ENCODE measurements around the gene SV2C.

The SV2C gene

GRCh38 chr5:76106149-76106548 lies 23.0 kb downstream of the SV2C start:
- H4K20me1 ChIP-seq (ENCODE audit: insufficient read depth, low read length): no peaks in the 10 kb centered on the region
- H3K9ac ChIP-seq (ENCODE audit: low read length): no peak overlapping the region
- H3K4me3 ChIP-seq (ENCODE audit: low read length): no peak overlapping the region
- H3K27me3 ChIP-seq (ENCODE audit: low read depth, low read length): peaks cover 9% of the 10 kb centered on the region; the same call in 1 of the 2 replicates
- TF ChIP-seq EZH2phosphoT487 (IDR thresholded peaks at IDR 0.05; ENCODE audit: low read depth): no peak
- TF ChIP-seq, protein P1, sequence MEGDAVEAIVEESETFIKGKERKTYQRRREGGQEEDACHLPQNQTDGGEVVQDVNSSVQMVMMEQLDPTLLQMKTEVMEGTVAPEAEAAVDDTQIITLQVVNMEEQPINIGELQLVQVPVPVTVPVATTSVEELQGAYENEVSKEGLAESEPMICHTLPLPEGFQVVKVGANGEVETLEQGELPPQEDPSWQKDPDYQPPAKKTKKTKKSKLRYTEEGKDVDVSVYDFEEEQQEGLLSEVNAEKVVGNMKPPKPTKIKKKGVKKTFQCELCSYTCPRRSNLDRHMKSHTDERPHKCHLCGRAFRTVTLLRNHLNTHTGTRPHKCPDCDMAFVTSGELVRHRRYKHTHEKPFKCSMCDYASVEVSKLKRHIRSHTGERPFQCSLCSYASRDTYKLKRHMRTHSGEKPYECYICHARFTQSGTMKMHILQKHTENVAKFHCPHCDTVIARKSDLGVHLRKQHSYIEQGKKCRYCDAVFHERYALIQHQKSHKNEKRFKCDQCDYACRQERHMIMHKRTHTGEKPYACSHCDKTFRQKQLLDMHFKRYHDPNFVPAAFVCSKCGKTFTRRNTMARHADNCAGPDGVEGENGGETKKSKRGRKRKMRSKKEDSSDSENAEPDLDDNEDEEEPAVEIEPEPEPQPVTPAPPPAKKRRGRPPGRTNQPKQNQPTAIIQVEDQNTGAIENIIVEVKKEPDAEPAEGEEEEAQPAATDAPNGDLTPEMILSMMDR (IDR thresholded peaks at IDR 0.05; ENCODE audit: low read depth, low read length): no peak
- H3K9me3 ChIP-seq (ENCODE audit: insufficient read depth, low read length): no peaks in the 10 kb centered on the region
- no peak overlapping the region for H3K27ac ChIP-seq (ENCODE audit: low read length)
- H3K36me3 ChIP-seq (replicated peaks; ENCODE audit: low read depth, low read length): no peaks in the 10 kb centered on the region
- no peak overlapping the region for H3K4me2 ChIP-seq (ENCODE audit: low read length)
- no peaks in the 10 kb centered on the region for H3K4me1 ChIP-seq (ENCODE audit: low read length)
- H2AFZ ChIP-seq (ENCODE audit: low read depth, low read length): no peak overlapping the region
- H3K79me2 ChIP-seq (ENCODE audit: low read length): no peaks in the 10 kb centered on the region

- no peak overlapping the region for H2AFZ ChIP-seq (ENCODE audit: low read depth, low read length)
- TF ChIP-seq, protein P1 (IDR thresholded peaks at IDR 0.05; ENCODE audit: low read depth, low read length): no peak
- TF ChIP-seq EZH2phosphoT487 (IDR thresholded peaks at IDR 0.05; ENCODE audit: low read depth): no peak
Measured at GRCh38 chr5:76111477-76112174, 28.4 kb downstream of the SV2C start.

GRCh38 chr5:76113103-76113502 lies 29.9 kb downstream of the SV2C start:
- Histone ChIP-seq H3K4me2 (ENCODE audit: low read length) (no peak overlapping the region), H2AFZ (ENCODE audit: low read depth, low read length) (no peak overlapping the region), H3K27ac (ENCODE audit: low read length) (no peak overlapping the region), H4K20me1 (ENCODE audit: insufficient read depth, low read length) (no peaks in the 10 kb centered on the region), H3K4me3 (ENCODE audit: low read length) (no peak overlapping the region), H3K79me2 (ENCODE audit: low read length) (no peaks in the 10 kb centered on the region), H3K36me3 (replicated peaks; ENCODE audit: low read depth, low read length) (no peaks in the 10 kb centered on the region), H3K4me1 (ENCODE audit: low read length) (no peaks in the 10 kb centered on the region), H3K9ac (ENCODE audit: low read length) (no peak overlapping the region), H3K9me3 (ENCODE audit: insufficient read depth, low read length) (no peaks in the 10 kb centered on the region), H3K27me3 (ENCODE audit: low read depth, low read length) (peaks cover 4% of the 10 kb centered on the region; the same call in 1 of the 2 replicates)
- no peak for TF ChIP-seq EZH2phosphoT487 (IDR thresholded peaks at IDR 0.05; ENCODE audit: low read depth)
- TF ChIP-seq, protein P1 (IDR thresholded peaks at IDR 0.05; ENCODE audit: low read depth, low read length): no peak

More at GRCh38 chr5:76111477-76112174, 28.4 kb downstream of the SV2C start:
- H3K9me3 ChIP-seq (ENCODE audit: insufficient read depth, low read length): no peaks in the 10 kb centered on the region
- H3K36me3 ChIP-seq (replicated peaks; ENCODE audit: low read depth, low read length): no peaks in the 10 kb centered on the region
- no peaks in the 10 kb centered on the region for H3K79me2 ChIP-seq (ENCODE audit: low read length)
- H4K20me1 ChIP-seq (ENCODE audit: insufficient read depth, low read length): no peaks in the 10 kb centered on the region
- no peak overlapping the region for H3K27ac ChIP-seq (ENCODE audit: low read length)
- H3K27me3 ChIP-seq (ENCODE audit: low read depth, low read length): peaks cover 9% of the 10 kb centered on the region; the same call in 1 of the 2 replicates
- no peak overlapping the region for H3K9ac ChIP-seq (ENCODE audit: low read length)
- no peak overlapping the region for H3K4me3 ChIP-seq (ENCODE audit: low read length)
- H3K4me2 ChIP-seq (ENCODE audit: low read length): no peak overlapping the region
- H3K4me1 ChIP-seq (ENCODE audit: low read length): no peaks in the 10 kb centered on the region

DNA sequence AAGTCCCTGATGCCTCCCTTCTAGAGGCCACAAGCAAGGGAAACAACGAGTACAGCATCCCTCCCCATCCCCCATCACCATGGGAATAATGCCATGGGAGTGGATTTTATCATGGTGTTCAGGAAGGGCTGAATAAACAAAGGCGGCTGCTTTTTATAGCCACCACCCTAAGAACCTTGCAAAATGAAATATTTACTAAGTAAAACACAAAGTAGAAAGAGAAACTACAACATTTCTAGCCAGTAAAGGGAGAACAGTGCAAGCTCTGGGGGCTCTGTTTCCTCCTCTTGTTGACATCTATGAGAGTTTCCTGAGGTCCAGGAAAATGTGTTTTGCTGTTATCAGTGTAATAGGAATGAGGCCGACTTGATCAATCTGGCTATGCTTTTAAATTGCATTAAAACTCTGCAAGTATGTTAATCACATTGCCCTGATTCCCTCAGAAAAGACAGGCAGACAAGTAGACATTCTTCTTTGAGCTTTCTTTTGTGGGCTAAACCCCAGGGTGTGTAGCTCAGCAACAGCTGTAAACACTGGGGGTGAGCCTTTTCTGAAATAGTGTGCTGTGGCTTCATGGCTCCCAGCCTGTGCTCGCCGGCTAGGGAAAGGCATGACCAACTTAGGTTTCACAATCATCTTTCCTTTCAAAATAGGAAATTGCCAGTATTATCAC lies 31.1 kb downstream of the SV2C start:
- Histone ChIP-seq H2AFZ (ENCODE audit: low read depth, low read length) (no peak overlapping the region), H3K79me2 (ENCODE audit: low read length) (no peaks in the 10 kb centered on the region), H3K27ac (ENCODE audit: low read length) (no peak overlapping the region), H3K4me2 (ENCODE audit: low read length) (no peak overlapping the region), H3K36me3 (replicated peaks; ENCODE audit: low read depth, low read length) (no peaks in the 10 kb centered on the region), H3K9ac (ENCODE audit: low read length) (no peak overlapping the region), H3K4me1 (ENCODE audit: low read length) (no peaks in the 10 kb centered on the region), H4K20me1 (ENCODE audit: insufficient read depth, low read length) (no peaks in the 10 kb centered on the region), H3K9me3 (ENCODE audit: insufficient read depth, low read length) (no peaks in the 10 kb centered on the region), H3K27me3 (ENCODE audit: low read depth, low read length) (no peaks in the 10 kb centered on the region), H3K4me3 (ENCODE audit: low read length) (no peak overlapping the region)
- TF ChIP-seq, protein P1 (IDR thresholded peaks at IDR 0.05; ENCODE audit: low read depth, low read length): no peak
- TF ChIP-seq EZH2phosphoT487 (IDR thresholded peaks at IDR 0.05; ENCODE audit: low read depth): no peak
